CD4-positive, alpha-beta T cell treated with Interleukin-6 for 4 hours (primary cell): Measurements from ENCODE around the gene NRK.
"Not testable (repeated sequence)": the region's sequence is repeated elsewhere in the genome, so short reads cannot be mapped to it uniquely, and the experiment has no call there.

Experiments
- DNase-seq: peaks from one replicate; pipeline ENCODE4 v3.0.0-alpha.2; 2020; ENCODE audit warnings: mixed read lengths

The NRK gene, protein sequence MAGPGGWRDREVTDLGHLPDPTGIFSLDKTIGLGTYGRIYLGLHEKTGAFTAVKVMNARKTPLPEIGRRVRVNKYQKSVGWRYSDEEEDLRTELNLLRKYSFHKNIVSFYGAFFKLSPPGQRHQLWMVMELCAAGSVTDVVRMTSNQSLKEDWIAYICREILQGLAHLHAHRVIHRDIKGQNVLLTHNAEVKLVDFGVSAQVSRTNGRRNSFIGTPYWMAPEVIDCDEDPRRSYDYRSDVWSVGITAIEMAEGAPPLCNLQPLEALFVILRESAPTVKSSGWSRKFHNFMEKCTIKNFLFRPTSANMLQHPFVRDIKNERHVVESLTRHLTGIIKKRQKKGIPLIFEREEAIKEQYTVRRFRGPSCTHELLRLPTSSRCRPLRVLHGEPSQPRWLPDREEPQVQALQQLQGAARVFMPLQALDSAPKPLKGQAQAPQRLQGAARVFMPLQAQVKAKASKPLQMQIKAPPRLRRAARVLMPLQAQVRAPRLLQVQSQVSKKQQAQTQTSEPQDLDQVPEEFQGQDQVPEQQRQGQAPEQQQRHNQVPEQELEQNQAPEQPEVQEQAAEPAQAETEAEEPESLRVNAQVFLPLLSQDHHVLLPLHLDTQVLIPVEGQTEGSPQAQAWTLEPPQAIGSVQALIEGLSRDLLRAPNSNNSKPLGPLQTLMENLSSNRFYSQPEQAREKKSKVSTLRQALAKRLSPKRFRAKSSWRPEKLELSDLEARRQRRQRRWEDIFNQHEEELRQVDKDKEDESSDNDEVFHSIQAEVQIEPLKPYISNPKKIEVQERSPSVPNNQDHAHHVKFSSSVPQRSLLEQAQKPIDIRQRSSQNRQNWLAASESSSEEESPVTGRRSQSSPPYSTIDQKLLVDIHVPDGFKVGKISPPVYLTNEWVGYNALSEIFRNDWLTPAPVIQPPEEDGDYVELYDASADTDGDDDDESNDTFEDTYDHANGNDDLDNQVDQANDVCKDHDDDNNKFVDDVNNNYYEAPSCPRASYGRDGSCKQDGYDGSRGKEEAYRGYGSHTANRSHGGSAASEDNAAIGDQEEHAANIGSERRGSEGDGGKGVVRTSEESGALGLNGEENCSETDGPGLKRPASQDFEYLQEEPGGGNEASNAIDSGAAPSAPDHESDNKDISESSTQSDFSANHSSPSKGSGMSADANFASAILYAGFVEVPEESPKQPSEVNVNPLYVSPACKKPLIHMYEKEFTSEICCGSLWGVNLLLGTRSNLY (N-terminal part only)

DNA sequence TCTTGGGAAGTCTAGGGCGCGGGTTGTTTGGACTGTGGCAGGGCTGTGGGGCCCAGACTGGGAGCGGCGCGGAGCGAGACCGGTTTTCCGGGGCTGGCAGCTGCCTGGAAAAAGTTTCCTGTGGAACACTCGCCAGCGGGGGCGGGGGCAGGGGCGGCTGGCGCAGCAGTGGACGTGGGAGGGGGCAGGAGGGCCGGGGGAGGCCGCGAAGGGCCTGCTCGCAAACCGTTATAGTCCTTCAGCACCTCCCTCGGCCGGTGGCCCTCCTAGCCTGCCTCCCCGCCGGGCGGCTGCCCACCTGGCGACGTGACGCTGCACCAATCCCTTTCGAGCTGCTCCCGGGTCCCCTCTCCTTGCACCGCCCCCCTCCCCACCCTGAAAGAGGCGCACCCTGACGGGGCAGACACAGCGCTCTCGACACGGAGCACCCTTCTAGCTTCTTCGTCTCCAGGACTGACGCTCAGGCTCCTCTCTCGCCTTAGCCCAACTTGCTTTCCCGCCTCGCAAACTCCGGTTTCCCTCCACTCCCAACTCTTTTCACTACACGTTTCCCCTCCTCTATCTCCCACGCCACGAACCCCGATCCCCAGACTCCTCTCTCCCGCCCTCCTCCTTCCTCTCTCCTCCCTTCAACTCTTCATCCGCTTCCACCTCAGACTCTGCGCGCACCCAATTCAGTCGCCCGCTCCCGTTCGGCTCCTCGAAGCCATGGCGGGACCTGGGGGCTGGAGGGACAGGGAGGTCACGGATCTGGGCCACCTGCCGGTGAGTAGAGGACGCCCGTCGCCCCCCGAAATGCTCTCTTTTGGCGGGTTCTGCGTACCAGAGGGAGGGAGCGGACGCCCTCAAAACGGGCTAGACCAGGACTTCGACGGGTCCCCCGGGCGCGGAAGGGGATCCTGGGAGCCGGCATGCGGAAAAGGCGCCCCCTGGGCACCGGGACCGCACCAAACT is at the start of gene NRK:
Gene NRK, plus strand, starts transcription at position 402 of the 954 bp plus-strand sequence. Its CDS starts 307 bp downstream, at position 709.
- no peak for DNase-seq

DNA sequence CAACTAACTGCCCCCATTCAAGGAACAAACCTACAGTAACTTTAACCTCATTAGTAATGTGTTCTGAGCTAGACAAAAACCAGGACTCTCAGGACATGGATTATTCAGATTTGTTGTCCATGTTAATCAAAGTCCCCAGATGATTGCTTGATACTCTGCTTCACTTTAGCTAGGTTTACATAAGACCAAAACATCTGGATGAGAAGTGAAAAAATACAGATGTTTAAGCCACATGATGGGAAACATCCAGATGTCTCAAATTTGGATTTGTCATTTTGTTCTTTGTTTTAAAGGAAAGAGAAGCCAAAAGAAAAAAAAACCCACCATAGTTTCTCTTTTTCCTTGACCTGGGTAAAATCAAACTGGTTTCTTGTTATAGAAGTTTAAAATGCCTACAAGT is 48.5 kb upstream of the NRK start:
- DNase-seq, result no peak

DNA sequence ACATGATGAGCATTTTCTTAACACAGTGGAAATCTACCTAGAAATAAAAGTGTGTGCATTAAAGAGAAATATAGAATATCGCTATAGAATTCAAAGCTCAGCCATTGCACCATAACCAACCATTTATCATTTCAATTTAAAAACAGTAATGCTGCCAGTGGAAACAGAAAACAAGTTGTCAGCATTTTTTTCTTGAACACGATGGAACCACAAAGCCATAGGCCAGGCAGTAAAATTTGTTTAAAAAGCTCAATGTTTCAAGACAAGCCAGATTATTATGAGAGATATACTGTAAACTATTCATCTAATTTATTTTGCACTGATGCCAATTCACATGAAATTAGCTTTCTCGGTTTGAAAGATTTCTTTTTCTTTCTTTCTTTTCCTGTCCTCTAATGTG is 46.7 kb upstream of the NRK start:
- DNase-seq, result no peak

GRCh38 chrX:105781804-105782203 is 40.5 kb upstream of the NRK start:
- no peak for DNase-seq

- DNase-seq, result not testable (repeated sequence)
Observed at GRCh38 chrX:105796877-105797276, 25.5 kb upstream of the NRK start.

GRCh38 chrX:105803891-105804290 is 18.4 kb upstream of the NRK start:
- no peak for DNase-seq

GRCh38 chrX:105805655-105806054 is 16.7 kb upstream of the NRK start:
- DNase-seq, result not testable (repeated sequence)

- DNase-seq, result no peak
Observed at GRCh38 chrX:105816517-105816916, 5.8 kb upstream of the NRK start.

DNA sequence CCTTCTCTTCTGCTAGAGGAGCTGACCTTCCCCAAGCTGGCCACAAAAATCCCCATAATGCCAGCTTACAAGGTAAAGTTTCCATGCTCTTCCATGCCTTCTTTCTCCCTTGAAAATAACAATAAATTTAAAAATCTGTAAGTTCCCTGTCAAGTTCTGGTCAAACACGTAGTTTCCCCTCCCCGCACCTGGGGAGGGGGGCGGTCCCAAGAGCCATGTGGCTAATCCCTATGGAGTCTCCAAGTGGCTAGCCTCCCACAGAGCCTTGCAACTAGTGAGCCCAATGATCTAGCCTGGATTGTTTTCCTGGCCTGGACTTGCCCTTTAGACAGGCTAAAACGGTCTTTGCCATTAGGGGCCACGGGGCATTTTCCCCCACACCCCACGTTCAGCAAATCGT is 2.1 kb upstream of the NRK start:
- DNase-seq, result no peak

GRCh38 chrX:105821471-105822121 is 743 bp upstream of the NRK start:
- no peak for DNase-seq

DNA sequence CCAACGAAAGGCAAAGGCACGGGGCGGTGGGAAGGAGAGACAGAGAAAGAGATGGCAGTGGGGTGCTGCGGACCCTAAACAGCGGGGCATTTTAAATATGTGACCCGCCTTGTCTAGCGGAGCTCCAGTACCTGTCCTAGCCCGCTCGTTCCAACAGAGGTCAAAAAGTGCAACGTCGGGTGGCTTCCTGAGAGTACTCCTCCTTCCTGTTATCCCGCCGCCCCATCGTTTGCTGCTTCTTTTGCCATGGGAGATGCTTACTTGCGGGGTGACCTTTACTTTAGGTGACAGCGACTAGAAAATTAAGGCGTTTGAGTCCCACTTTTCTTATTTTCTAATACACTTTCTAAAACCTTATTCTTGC is 735 bp downstream of the NRK start:
- no peak for DNase-seq

DNA sequence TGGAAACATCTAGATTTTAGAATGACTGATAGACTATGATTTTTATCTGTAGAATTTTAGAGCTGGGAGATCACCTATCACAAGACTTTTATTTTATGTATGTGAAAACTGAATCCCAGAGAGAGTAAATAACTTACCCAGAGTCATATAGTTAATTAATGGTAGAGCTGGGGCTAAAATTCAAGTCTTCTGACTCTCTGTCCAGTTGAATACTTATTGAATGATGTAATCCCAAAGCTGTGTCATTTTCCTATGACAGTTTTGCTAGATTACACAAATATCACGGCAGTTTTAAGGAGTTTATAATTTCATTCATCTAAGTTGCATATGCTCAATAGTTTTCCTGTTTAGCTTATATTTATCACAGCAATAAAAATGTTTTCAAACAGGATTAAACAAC is 6.7 kb downstream of the NRK start:
- DNase-seq, result no peak

DNA sequence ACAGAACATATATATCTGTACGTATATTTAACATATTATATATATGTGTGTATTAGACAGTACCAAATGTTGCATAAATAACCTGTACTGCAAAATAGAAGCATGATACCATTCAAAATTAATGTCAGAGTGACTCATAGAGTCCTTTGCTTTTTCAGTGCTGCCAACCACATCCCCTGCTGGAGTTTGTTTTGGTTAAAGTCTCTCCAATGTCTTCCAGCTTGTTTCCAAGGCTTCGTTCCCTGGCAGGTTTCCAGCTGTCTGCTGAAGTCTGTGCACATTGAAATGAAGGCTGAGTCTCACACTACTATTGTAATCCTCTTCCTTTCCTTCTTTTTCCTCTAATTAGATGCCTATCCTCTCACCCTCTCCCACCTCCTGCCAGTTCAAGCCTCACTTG is 14.9 kb downstream of the NRK start:
- no peak for DNase-seq

- no peak for DNase-seq
Observed at GRCh38 chrX:105845631-105846030, 23.3 kb downstream of the NRK start.

DNA sequence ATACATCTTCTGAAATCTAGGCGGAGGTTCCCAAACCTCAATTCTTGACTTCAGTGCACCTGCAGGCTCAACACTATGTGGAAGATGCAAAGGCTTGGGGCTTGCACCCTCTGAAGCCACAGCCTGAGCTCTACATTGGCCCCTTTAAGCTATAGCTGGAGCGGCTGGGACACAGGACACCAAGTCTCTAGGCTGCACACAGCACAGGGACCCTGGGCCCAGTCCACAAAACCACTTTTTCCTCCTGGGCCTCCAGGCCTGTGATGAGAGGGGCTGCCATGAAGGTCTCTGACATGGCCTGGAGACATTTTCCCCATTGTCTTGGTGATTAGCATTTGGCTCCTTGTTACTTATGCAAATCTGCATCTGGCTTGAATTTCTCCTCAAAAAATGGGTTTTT is 27.8 kb downstream of the NRK start:
- not testable (repeated sequence) for DNase-seq

DNA sequence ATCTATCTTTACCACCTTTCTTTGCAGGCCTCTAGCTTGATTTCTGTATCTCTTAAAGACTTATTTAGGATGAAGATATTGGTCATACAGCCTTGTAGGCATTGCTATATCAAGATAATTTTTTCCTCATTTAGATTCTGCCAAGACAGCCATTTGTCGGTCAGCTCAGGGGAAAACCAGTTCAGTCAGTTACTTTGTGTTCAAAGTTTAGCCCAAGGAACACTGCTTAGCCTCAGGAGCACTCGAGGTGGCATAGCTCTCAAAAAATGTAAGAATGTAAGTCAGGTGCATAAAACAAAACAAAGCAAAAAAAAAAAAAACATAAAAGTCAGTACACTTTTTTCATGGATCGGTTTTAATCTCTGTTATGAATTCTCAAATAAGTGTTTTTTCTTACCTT is 43.4 kb downstream of the NRK start:
- DNase-seq, result no peak

DNA sequence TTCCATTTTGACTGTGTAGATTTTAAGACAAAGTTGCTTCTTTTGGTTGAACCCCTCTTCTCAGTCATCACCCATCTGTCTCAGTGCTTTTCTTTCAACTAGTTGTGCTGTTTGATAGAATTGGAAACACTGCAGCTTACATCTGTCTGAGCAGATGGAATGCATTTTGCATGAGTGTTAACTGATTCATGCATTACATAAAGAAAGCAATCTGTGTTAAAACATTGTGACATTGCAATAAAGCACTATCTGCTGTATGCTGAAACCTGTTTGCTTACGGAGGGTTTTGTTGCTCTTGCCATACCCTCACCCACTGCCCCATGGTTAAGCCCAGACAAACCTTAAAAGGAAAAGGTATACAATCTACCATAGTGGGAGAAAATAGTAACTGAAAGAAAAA is 47.4 kb downstream of the NRK start:
- DNase-seq, result no peak

DNA sequence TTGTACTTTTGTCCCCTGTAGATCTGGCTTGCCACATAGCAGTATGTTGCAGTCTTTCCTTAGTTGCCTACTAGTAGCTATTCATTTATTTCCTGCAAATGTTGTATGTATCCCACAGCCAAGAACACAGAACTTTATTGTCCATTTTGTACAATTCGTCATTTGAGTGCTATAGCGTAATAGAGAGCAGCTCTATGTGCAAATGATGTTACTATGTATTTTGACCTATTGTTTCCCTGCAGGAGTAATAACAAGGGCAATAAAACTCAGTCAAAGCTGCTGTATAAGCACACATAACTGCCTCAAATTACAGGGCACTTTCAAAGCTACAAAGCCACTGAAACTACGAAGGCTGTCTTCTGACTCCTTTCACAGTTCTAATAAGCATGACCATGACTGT is 48.1 kb downstream of the NRK start:
- DNase-seq, result no peak

GRCh38 chrX:105872941-105873340 is 50.6 kb downstream of the NRK start:
- DNase-seq, result no peak

GRCh38 chrX:105874790-105875189 is 52.5 kb downstream of the NRK start:
- DNase-seq, result no peak

- DNase-seq, result no peak
Observed at GRCh38 chrX:105876658-105877057, 54.3 kb downstream of the NRK start.

DNA sequence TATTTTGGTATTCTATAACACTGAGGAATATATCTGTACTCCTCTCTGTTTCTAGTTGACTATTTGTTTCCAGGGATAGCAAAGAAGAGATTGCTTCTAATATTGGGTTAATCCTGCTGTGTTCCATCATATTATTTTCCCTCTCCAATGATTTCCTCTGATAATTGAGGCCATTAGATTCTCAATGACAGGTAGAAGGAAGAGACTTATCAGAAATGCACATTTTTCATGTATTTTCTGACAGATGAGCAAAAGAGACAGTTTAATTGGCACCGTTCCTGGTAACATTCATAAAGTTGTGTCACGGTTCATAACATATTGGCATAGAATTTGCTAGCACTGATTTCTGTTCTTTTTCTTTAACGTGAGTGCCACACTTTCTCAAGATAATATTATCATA is 58.2 kb downstream of the NRK start:
- DNase-seq, result no peak
